Hepatocyte (in vitro differentiated cells): ENCODE measurements around the gene CDR2L. TPM values are rescaled to one million over a fixed set of nuclear protein-coding genes. Genes with fewer than 3 reads are reported as not detected.

Experiments used
- DNase-seq: peaks from one replicate; pipeline ENCODE4 v3.0.0-alpha.2; 2016; ENCODE audit warnings: low spot score
- H2AFZ ChIP-seq: fragments of 200-600 bp; sonication (generic); 2 replicates; pipeline ENCODE4 v1.6.0; 2016; ENCODE audit warnings: antibody characterized with exemption, mild to moderate bottlenecking
- H3K27ac ChIP-seq: fragments of 200-600 bp; sonication (generic); 2 replicates; pipeline ENCODE4 v1.5.1; 2016; ENCODE audit warnings: mild to moderate bottlenecking
- H3K27me3 ChIP-seq: fragments of 200-600 bp; sonication (generic); 2 replicates; pipeline ENCODE4 v1.6.1; 2016
- H3K36me3 ChIP-seq: fragments of 200-600 bp; sonication (generic); replicated peaks from 2 replicates; pipeline ENCODE4 v1.5.1; 2016; ENCODE audit warnings: low read depth; ENCODE audit not compliant: insufficient read depth
- H3K4me1 ChIP-seq: fragments of 200-600 bp; sonication (generic); 2 replicates; pipeline ENCODE4 v1.5.1; 2016; ENCODE audit warnings: mild to moderate bottlenecking, moderate library complexity; ENCODE audit not compliant: insufficient read depth
- H3K4me2 ChIP-seq: fragments of 200-600 bp; sonication (generic); 2 replicates; pipeline ENCODE4 v1.6.0; 2016
- H3K4me3 ChIP-seq: fragments of 200-600 bp; sonication (generic); 2 replicates; pipeline ENCODE4 v1.5.1; 2016; ENCODE audit warnings: mild to moderate bottlenecking
- H3K79me2 ChIP-seq: fragments of 200-600 bp; sonication (generic); 2 replicates; pipeline ENCODE4 v1.6.0; 2017; ENCODE audit warnings: mild to moderate bottlenecking
- H3K9me2 ChIP-seq: fragments of 200-600 bp; sonication (generic); replicated peaks from 2 replicates; pipeline ENCODE4 v1.6.0; 2017; ENCODE audit warnings: mild to moderate bottlenecking; ENCODE audit not compliant: insufficient read depth
- H3K9me3 ChIP-seq: fragments of 200-600 bp; sonication (generic); 2 replicates; pipeline ENCODE4 v1.5.1; 2016; ENCODE audit warnings: low read depth, mild to moderate bottlenecking
- H4K20me1 ChIP-seq: fragments of 200-600 bp; sonication (generic); 2 replicates; pipeline ENCODE4 v1.6.0; 2016; ENCODE audit warnings: mild to moderate bottlenecking; ENCODE audit not compliant: insufficient read depth, poor library complexity, severe bottlenecking
- CTCF ChIP-seq: fragments of 200-600 bp; sonication (generic); IDR thresholded peaks from 2 replicates; pipeline ENCODE4 v1.5.1; 2016; ENCODE audit warnings: antibody characterized with exemption, mild to moderate bottlenecking; ENCODE audit not compliant: poor library complexity
- EZH2 ChIP-seq: fragments of 200-600 bp; sonication (generic); IDR thresholded peaks from 2 replicates; pipeline ENCODE4 v1.6.1; 2016; ENCODE audit warnings: antibody characterized with exemption, mild to moderate bottlenecking, borderline replicate concordance
- EZH2phosphoT487 ChIP-seq: fragments of 200-600 bp; sonication (generic); IDR thresholded peaks from one replicate; pipeline ENCODE4 v1.6.1; 2018; ENCODE audit warnings: antibody characterized with exemption, mild to moderate bottlenecking, low read depth, moderate library complexity; ENCODE audit not compliant: unreplicated experiment, severe bottlenecking
- WGBS: methylation state at CpG from one replicate; pipeline ENCODE4 v1.1.6; 2016; ENCODE audit warnings: low lambda C conversion rate; ENCODE audit errors: missing lambda C conversion rate; 5-methylcytosine and 5-hydroxymethylcytosine counted together
- polyA plus RNA-seq: library from polyadenylated mRNA; unstranded; fragments of >200 nt; fragmentation: Nextera tagmentation; extraction: Ambion mirVana; gene quantifications from 2 replicates; pipeline ENCODE4 v1.2.1, GENCODE V29; 2016
- total RNA-seq: library from RNA; depleted of rRNA; stranded (reverse); fragments of >200 nt; gene quantifications from 2 replicates; pipeline ENCODE4 v1.2.3, GENCODE V29; 2014

Gene CDR2L
- total and polyA plus RNA-seq, 2 experiments from 2014 or later: 16.4 to 17.0 TPM

- H4K20me1 ChIP-seq: no peaks in the 10 kb centered on the region
- peak overlapping the region; percentile 92 for H3K27ac ChIP-seq
- no peak for DNase-seq
- no peaks in the 10 kb centered on the region for H3K9me2 ChIP-seq
- WGBS: 7% methylated on average over 9 of the region's 9 CpGs
- TF ChIP-seq EZH2: no peak
- H3K4me1 ChIP-seq: peaks cover 25% of the 10 kb centered on the region
- H3K4me2 ChIP-seq: peak overlapping the region; percentile 99
- H3K4me3 ChIP-seq: peak overlapping the region; percentile 16
- no peaks in the 10 kb centered on the region for H3K36me3 ChIP-seq
- H3K9me3 ChIP-seq: no peaks in the 10 kb centered on the region
- peaks cover 11% of the 10 kb centered on the region for H3K27me3 ChIP-seq
- peak overlapping the region; percentile 63 for H2AFZ ChIP-seq
- H3K79me2 ChIP-seq: peaks cover 21% of the 10 kb centered on the region
Measured at GRCh38 chr17:74971842-74972106, 15.7 kb upstream of the CDR2L start.

DNA sequence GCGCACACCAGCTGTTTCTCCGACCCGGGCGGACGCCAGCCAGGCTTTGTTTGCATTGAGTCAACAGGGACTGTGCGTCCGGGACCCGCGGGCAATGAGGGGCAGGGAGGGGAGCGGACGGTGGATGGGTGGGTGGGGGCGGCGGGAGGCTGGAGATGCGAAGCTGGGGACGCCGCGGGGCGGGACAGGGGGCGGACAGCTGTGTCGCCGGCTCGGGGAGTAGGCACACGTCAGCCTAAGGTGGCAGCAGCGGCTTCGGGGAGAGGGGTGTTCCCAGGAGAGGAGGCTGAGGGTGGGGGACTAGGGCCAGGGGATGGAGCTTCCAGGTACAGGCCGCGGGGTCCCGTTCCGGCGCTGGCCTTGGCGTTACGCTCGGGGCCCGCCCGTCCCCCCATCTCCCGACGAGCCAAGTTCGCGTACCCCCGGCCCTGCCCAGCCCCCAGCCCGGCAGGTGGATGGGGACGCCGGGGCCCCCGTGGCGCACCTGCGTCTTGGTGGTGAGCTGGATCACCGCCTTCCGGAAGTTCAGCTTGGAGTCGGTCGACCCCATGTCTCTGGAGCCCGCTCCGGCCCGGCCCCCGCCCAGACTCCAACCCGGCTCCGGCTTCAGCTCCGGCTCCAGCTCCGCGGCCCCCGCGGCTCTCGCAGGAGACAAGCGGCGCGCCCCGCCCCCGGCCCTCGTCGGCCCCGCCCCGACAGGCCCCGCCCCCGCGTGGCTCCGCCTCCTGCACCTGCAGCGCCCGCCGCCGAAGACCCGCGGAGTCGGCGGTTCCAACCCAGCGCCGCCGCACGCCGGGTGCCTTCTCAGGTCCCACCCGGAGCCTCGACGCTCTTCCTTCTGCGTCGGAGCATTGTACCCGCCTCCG lies 15.1 kb upstream of the CDR2L start, which contains the start of gene HID1:
TSS of gene HID1 (minus strand) at position 653 of the 866 bp plus-strand sequence. CDS start at position 550, 103 bp downstream.
- peak; percentile 90 for DNase-seq
- Histone ChIP-seq H3K4me3 (peak within 1 kb of the TSS; percentile 79), H3K79me2 (peaks cover 21% of the 10 kb centered on the region), H3K9me2 (no peaks in the 10 kb centered on the region), H2AFZ (peak within 1 kb of the TSS; percentile 66), H4K20me1 (no peaks in the 10 kb centered on the region), H3K27me3 (peaks cover 11% of the 10 kb centered on the region), H3K9me3 (no peaks in the 10 kb centered on the region), H3K36me3 (no peaks in the 10 kb centered on the region), H3K4me2 (peak within 1 kb of the TSS; percentile 99), H3K27ac (peak within 1 kb of the TSS; percentile 92), H3K4me1 (peaks cover 25% of the 10 kb centered on the region)
- TF ChIP-seq EZH2phosphoT487: no peak
- TF ChIP-seq CTCF: no peak
- no peak for TF ChIP-seq EZH2
- under 1% methylated on average over 34 of the region's 95 CpGs for WGBS

DNA sequence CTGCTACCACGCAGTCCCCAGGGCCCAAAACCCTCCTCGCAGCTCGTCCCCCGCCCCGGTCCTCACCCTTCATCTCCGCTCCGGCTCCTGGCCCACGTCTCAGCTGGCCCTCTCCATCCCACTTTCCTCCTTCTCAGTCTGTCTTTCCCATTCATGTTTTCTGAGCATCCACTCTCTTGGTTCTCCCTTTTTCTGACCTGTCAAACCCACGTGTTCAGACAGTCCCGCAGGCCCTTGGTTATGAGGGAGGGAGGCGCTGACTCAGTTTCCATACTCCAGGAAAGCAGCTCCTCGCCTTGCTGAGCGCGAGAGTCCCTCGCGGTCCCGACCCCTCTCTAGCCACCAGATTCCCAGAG lies 14.5 kb upstream of the CDR2L start:
- peaks cover 25% of the 10 kb centered on the region for H3K4me1 ChIP-seq
- H3K9me3 ChIP-seq: no peaks in the 10 kb centered on the region
- no peak overlapping the region for H3K27ac ChIP-seq
- H3K36me3 ChIP-seq: no peaks in the 10 kb centered on the region
- H3K4me3 ChIP-seq: peak overlapping the region; percentile 79
- peaks cover 11% of the 10 kb centered on the region for H3K27me3 ChIP-seq
- peak; percentile 39 for TF ChIP-seq EZH2
- TF ChIP-seq CTCF: no peak
- H3K4me2 ChIP-seq: peak overlapping the region; percentile 99
- H2AFZ ChIP-seq: peak overlapping the region; percentile 66
- H3K9me2 ChIP-seq: no peaks in the 10 kb centered on the region
- peaks cover 21% of the 10 kb centered on the region for H3K79me2 ChIP-seq
- no peak for DNase-seq
- 24% methylated on average over 16 of the region's 17 CpGs for WGBS
- H4K20me1 ChIP-seq: no peaks in the 10 kb centered on the region

GRCh38 chr17:74975943-74976342 lies 11.5 kb upstream of the CDR2L start:
- H3K4me3 ChIP-seq: no peak overlapping the region
- DNase-seq: no peak
- peaks cover 11% of the 10 kb centered on the region for H3K27me3 ChIP-seq
- 86% methylated on average over 4 of the region's 4 CpGs for WGBS
- no peaks in the 10 kb centered on the region for H3K9me2 ChIP-seq
- peaks cover 14% of the 10 kb centered on the region for H3K4me1 ChIP-seq
- no peak overlapping the region for H2AFZ ChIP-seq
- H3K4me2 ChIP-seq: no peak overlapping the region
- H3K9me3 ChIP-seq: no peaks in the 10 kb centered on the region
- peaks cover 5% of the 10 kb centered on the region for H3K79me2 ChIP-seq
- no peaks in the 10 kb centered on the region for H4K20me1 ChIP-seq
- no peaks in the 10 kb centered on the region for H3K36me3 ChIP-seq
- TF ChIP-seq EZH2phosphoT487 (no peak), EZH2 (no peak), CTCF (no peak)
- no peak overlapping the region for H3K27ac ChIP-seq
